SJCRH30 (cell line): ENCODE data around the gene CASQ2. TPM values are rescaled to one million over a fixed set of nuclear protein-coding genes. Genes with fewer than 3 reads are reported as not detected.

ENCODE experiments used
- DNase-seq, 2 experiments: peaks; one replicate each; pipeline ENCODE4 v3.0.0-alpha.2; 2015 to 2020
- H3K27ac ChIP-seq: fragments of 250-450 bp; sonication (Bioruptor Pico); 2 replicates; pipeline ENCODE4 v1.5.1; 2020; ENCODE audit warnings: mild to moderate bottlenecking, moderate library complexity
- H3K27me3 ChIP-seq: fragments of 250-450 bp; sonication (Bioruptor Pico); 2 replicates; pipeline ENCODE4 v1.5.1; 2020; ENCODE audit warnings: mild to moderate bottlenecking, moderate library complexity
- H3K36me3 ChIP-seq: fragments of 250-450 bp; sonication (Bioruptor Pico); 2 replicates; pipeline ENCODE4 v1.5.1; 2020; ENCODE audit warnings: mild to moderate bottlenecking, moderate library complexity
- H3K4me1 ChIP-seq: fragments of 250-450 bp; sonication (Bioruptor Pico); 2 replicates; pipeline ENCODE4 v1.5.1; 2020; ENCODE audit warnings: mild to moderate bottlenecking, moderate library complexity
- H3K4me3 ChIP-seq: fragments of 250-450 bp; sonication (Bioruptor Pico); 2 replicates; pipeline ENCODE4 v1.5.1; 2020; ENCODE audit warnings: mild to moderate bottlenecking, moderate library complexity
- H3K9me3 ChIP-seq: fragments of 250-450 bp; sonication (Bioruptor Pico); replicated peaks from 2 replicates; pipeline ENCODE4 v1.5.1; 2020; ENCODE audit warnings: mild to moderate bottlenecking, moderate library complexity
- total RNA-seq: library from RNA; depleted of rRNA; stranded (reverse); fragments of >200 nt; shearing (Covaris generic); gene quantifications from 2 replicates; pipeline ENCODE4 v1.2.3, GENCODE V29; 2014

The CASQ2 gene
- total RNA-seq, 1 experiment from 2014 or later = 0.49 TPM

GRCh38 chr1:115706587-115707425 lies 61.7 kb downstream of the CASQ2 start:
- no peaks in the 10 kb centered on the region for H3K36me3 ChIP-seq
- DNase-seq = peak; percentile 36 to 77
- no peak overlapping the region for H3K4me3 ChIP-seq
- no peaks in the 10 kb centered on the region for H3K27me3 ChIP-seq
- no peak overlapping the region for H3K27ac ChIP-seq
- H3K9me3 ChIP-seq = no peaks in the 10 kb centered on the region
- H3K4me1 ChIP-seq = peaks cover 13% of the 10 kb centered on the region

GRCh38 chr1:115705963-115706362 lies 62.6 kb downstream of the CASQ2 start:
- Histone ChIP-seq H3K27ac (no peak overlapping the region), H3K9me3 (no peaks in the 10 kb centered on the region), H3K27me3 (no peaks in the 10 kb centered on the region), H3K36me3 (no peaks in the 10 kb centered on the region), H3K4me3 (no peak overlapping the region), H3K4me1 (peaks cover 7% of the 10 kb centered on the region)
- DNase-seq = no peak

- Histone ChIP-seq H3K4me3 (no peak overlapping the region), H3K27me3 (no peaks in the 10 kb centered on the region), H3K9me3 (no peaks in the 10 kb centered on the region), H3K4me1 (0 out of 2 replicates have a peak, but pooled peaks cover 3% of the 10 kb centered on the region), H3K27ac (no peak overlapping the region), H3K36me3 (no peaks in the 10 kb centered on the region)
- DNase-seq = no peak
These were observed 63.2 kb downstream of the CASQ2 start for GRCh38 chr1:115705085-115705951.

- Histone ChIP-seq H3K9me3 (no peaks in the 10 kb centered on the region), H3K4me3 (no peak overlapping the region), H3K27ac (no peak overlapping the region), H3K36me3 (no peaks in the 10 kb centered on the region), H3K27me3 (no peaks in the 10 kb centered on the region), H3K4me1 (0 out of 2 replicates have a peak, but pooled peaks cover 3% of the 10 kb centered on the region)
- DNase-seq = no peak
These were observed 65.6 kb downstream of the CASQ2 start for GRCh38 chr1:115702959-115703358.

- H3K4me1 ChIP-seq = 0 out of 2 replicates have a peak, but pooled peaks cover 3% of the 10 kb centered on the region
- H3K4me3 ChIP-seq = no peak overlapping the region
- no peaks in the 10 kb centered on the region for H3K9me3 ChIP-seq
- DNase-seq = no peak
- no peak overlapping the region for H3K27ac ChIP-seq
- H3K36me3 ChIP-seq = no peaks in the 10 kb centered on the region
- H3K27me3 ChIP-seq = no peaks in the 10 kb centered on the region
These were observed 67.4 kb downstream of the CASQ2 start for GRCh38 chr1:115701090-115701489.

- Histone ChIP-seq H3K4me3 (no peak overlapping the region), H3K27me3 (no peaks in the 10 kb centered on the region), H3K36me3 (no peaks in the 10 kb centered on the region), H3K27ac (no peak overlapping the region), H3K9me3 (no peaks in the 10 kb centered on the region), H3K4me1 (0 out of 2 replicates have a peak, but pooled peaks cover under 1% of the 10 kb centered on the region)
- DNase-seq = no peak
These were observed 70.9 kb downstream of the CASQ2 start for GRCh38 chr1:115697619-115698018.

GRCh38 chr1:115694805-115695204 lies 73.7 kb downstream of the CASQ2 start:
- Histone ChIP-seq H3K9me3 (no peaks in the 10 kb centered on the region), H3K36me3 (0 out of 2 replicates have a peak, but pooled peaks cover 8% of the 10 kb centered on the region), H3K4me1 (no peaks in the 10 kb centered on the region), H3K27ac (no peak overlapping the region), H3K27me3 (no peaks in the 10 kb centered on the region), H3K4me3 (no peak overlapping the region)
- no peak for DNase-seq

GRCh38 chr1:115692224-115692623 lies 76.3 kb downstream of the CASQ2 start:
- Histone ChIP-seq H3K27me3 (no peaks in the 10 kb centered on the region), H3K36me3 (0 out of 2 replicates have a peak, but pooled peaks cover 8% of the 10 kb centered on the region), H3K4me3 (no peak overlapping the region), H3K27ac (no peak overlapping the region), H3K4me1 (no peaks in the 10 kb centered on the region), H3K9me3 (no peaks in the 10 kb centered on the region)
- DNase-seq = no peak

GRCh38 chr1:115690972-115691371 lies 77.5 kb downstream of the CASQ2 start:
- DNase-seq = no peak
- no peaks in the 10 kb centered on the region for H3K9me3 ChIP-seq
- no peaks in the 10 kb centered on the region for H3K27me3 ChIP-seq
- no peaks in the 10 kb centered on the region for H3K4me1 ChIP-seq
- H3K36me3 ChIP-seq = peaks cover 9% of the 10 kb centered on the region; the same call in 1 of the 2 replicates
- no peak overlapping the region for H3K27ac ChIP-seq
- no peak overlapping the region for H3K4me3 ChIP-seq

- Histone ChIP-seq H3K27ac (no peak overlapping the region), H3K4me1 (no peaks in the 10 kb centered on the region), H3K27me3 (no peaks in the 10 kb centered on the region), H3K9me3 (no peaks in the 10 kb centered on the region), H3K4me3 (no peak overlapping the region), H3K36me3 (peaks cover 15% of the 10 kb centered on the region; the same call in 1 of the 2 replicates)
- DNase-seq = no peak
These were observed 80.8 kb downstream of the CASQ2 start for GRCh38 chr1:115687744-115688143.

GRCh38 chr1:115685029-115685705 lies 83.3 kb downstream of the CASQ2 start:
- DNase-seq = no peak
- Histone ChIP-seq H3K27me3 (no peaks in the 10 kb centered on the region), H3K9me3 (no peaks in the 10 kb centered on the region), H3K36me3 (peaks cover 7% of the 10 kb centered on the region; the same call in 1 of the 2 replicates), H3K4me1 (no peaks in the 10 kb centered on the region), H3K4me3 (no peak overlapping the region), H3K27ac (no peak overlapping the region)

GRCh38 chr1:115682792-115683191 lies 85.7 kb downstream of the CASQ2 start:
- H3K27me3 ChIP-seq = no peaks in the 10 kb centered on the region
- H3K9me3 ChIP-seq = no peaks in the 10 kb centered on the region
- H3K4me1 ChIP-seq = peaks cover 2% of the 10 kb centered on the region; the same call in 1 of the 2 replicates
- H3K36me3 ChIP-seq = peaks cover 7% of the 10 kb centered on the region; the same call in 1 of the 2 replicates
- H3K4me3 ChIP-seq = no peak overlapping the region
- no peak overlapping the region for H3K27ac ChIP-seq
- DNase-seq = no peak

- Histone ChIP-seq H3K4me1 (peaks cover 22% of the 10 kb centered on the region), H3K9me3 (no peaks in the 10 kb centered on the region), H3K27me3 (no peaks in the 10 kb centered on the region), H3K27ac (no peak overlapping the region), H3K36me3 (peaks cover 4% of the 10 kb centered on the region; the same call in 1 of the 2 replicates), H3K4me3 (no peak overlapping the region)
- DNase-seq = no peak
These were observed 87.8 kb downstream of the CASQ2 start for GRCh38 chr1:115680730-115681111.

- Histone ChIP-seq H3K9me3 (no peaks in the 10 kb centered on the region), H3K4me3 (no peak overlapping the region), H3K36me3 (no peaks in the 10 kb centered on the region; the same call in 1 of the 2 replicates), H3K27ac (no peak overlapping the region), H3K27me3 (no peaks in the 10 kb centered on the region), H3K4me1 (peaks cover 22% of the 10 kb centered on the region)
- no peak for DNase-seq
These were observed 89.3 kb downstream of the CASQ2 start for GRCh38 chr1:115679141-115679611.
